HG02884 (cell line): ENCODE measurements around the gene BCL2L11.

Experiments
- ATAC-seq: cut with Tn5 transposase; IDR thresholded peaks from one replicate; pipeline ENCODE4 v1.9.1; 2021; ENCODE audit warnings: mild to moderate bottlenecking, moderate library complexity; ENCODE audit not compliant: unreplicated experiment

The BCL2L11 gene

GRCh38 chr2:111117598-111118480 is 2.9 kb upstream of the BCL2L11 start:
- no peak for ATAC-seq

DNA sequence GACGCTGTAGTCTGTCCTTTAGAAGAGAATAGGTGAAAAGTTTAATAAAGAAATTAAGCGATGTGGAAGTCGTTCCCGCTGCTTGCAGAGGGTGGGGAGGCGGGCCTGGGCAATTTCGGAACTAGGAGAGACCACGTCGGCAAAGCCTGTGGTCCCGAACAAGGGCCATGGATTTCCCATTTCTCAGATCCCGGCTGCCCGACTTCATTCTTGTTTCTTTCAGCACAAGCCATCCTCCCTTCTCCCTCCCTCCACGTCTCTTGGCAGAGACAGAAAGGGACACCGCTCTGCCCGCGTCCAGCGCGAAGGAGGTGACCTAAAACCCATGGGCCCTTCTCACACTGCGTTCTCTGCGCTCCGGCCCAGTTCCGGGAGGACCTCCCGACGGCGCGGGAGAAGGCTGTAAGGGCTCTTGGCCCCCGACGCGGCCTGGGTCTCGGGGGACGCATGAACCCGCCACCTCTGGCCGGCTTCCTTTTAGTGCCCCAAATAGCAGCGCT is 2.2 kb upstream of the BCL2L11 start:
- ATAC-seq = no peak

DNA sequence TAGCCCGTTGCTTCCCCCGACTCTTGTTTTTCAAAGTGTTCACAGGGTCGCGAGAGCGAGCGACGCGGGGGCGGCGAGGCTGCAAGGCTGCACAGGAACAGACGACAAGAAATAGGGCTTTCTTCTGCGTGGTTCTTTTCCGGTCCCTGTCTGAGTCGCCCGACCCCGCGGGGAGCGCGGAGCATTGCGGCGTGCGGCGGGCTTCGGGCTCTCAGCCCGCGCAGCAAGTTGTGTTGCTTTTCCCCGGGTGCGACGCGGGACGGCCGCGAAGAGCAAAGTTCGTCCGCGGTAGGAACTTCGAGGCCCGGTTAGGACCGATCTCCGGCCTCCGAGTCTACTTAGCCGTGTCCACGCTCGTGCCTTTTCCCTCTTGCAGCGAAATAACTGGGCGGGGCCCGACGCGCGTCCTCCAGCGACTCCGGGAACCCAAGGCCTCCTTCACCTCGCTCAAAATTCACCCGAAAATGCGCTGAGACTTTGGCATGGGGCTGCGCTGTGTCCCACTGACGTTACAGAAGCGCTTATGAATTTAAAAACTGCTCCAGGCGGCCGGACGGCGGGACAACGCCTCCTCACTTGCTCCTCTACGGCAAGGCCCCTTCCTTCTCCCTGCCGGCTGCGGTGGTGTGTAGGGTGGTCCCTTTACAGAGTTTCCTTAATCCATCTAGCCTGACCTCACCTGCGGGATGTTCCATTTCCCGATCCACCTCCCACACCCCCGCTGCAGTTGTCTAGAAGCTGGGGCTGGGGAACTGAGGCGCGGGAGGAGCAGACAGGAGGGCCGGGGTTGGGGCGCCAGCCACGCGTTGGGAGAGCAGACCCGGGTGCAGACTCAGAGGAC is 1.5 kb upstream of the BCL2L11 start:
- no peak for ATAC-seq

DNA sequence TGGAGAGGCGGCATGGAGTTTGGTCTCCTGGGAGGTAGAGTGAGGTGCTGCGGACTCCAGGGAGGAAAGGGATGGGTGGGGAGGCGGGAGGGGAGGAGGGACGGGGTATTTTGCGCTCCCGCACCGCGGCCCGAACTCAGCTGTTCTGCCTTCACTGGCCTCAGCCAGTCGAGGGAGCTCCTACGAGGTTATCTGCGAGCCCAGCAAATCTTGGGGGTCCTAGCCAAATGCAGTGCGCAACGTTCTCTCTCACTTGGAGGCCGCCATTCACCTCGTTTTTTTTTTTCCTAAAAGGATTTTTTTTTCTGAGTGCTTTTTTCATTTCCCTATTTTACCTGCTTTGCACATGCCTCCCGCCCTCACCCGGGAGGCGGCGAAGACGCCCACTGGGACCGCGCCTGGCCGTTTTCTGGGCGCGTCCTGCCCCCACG is 877 bp upstream of the BCL2L11 start:
- ATAC-seq = no peak

DNA sequence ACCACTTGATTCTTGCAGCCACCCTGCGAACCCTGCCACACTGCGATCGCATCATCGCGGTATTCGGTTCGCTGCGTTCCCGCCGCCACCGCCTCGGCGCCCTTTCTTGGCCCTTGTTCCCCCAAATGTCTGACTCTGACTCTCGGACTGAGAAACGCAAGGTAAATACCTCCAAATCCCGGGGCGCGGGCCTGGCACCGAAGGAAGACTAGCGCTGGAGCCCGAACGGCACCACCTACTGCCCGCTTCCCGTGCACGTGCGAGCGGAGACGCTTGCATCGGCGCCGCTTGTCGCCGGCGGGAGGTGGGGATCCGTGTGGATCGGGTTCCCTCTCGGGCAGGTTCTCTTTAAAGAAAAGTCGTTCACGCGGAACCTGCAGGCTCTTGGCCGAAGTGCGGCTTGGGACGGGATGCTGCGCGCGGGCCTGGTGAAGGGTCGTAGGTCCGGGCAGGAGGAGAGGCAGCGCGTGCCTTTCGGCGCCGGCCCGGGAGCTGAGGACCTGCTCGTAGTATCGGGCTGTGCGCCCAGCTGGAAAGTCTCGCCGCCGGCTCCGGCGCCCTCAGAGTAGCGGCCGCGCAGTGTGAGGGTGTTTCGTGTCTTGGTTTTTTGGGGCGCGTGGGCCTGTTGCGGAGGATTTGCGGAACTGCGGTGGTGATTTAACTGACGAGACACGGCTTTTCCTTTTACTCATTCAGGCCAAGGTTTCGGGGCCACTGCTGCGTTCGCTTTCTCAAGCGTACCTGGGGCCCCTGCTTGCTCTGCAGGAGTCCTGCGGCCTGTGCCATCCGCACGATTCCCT is 514 bp downstream of the BCL2L11 start:
- ATAC-seq = no peak

GRCh38 chr2:111121828-111122630 is 1.3 kb downstream of the BCL2L11 start:
- ATAC-seq = peak; percentile 42

DNA sequence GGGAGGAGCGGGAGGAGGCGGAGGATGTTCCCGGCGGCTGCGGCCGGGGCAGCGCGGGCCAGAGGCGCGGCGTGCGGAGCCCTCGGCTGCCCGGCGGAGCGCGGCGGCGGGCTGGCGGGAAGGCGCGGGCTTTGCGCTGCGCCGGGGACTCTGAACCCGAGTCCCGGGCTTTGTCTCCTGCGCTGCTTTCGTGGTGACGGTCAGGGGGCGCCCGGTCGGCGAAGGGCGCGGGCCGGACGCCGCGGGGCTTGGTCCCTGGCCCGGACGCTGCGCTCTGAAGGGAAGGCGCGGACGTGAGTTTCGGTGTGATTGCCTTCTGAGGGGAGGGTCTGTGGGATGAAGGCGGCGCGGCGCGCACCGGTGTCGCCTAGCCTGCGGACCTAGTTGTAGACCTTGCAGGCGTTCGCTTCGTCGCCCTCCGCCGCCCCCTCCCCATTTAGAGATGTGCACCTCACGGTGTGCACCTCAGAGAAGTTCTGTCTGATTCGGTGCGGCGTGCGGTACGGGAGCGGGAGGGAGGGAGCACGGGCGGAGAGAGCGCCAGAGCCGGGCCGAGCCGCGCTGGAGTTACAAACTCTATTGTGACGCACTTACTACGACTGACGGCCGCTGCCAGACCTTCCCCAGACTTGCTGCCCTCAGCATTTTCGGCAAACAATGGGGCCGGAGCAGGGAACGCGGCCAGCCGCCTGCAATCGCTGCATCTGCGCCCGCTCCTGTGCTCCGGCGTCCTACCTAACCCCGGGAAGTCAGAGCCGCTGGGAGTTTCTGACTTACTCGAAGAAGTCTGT is 2.1 kb downstream of the BCL2L11 start:
- ATAC-seq = no peak

GRCh38 chr2:111123751-111124150 is 3.0 kb downstream of the BCL2L11 start:
- no peak for ATAC-seq

GRCh38 chr2:111126581-111126980 is 5.9 kb downstream of the BCL2L11 start:
- no peak for ATAC-seq

- ATAC-seq = no peak
These were observed 6.6 kb downstream of the BCL2L11 start for GRCh38 chr2:111127351-111127750.

DNA sequence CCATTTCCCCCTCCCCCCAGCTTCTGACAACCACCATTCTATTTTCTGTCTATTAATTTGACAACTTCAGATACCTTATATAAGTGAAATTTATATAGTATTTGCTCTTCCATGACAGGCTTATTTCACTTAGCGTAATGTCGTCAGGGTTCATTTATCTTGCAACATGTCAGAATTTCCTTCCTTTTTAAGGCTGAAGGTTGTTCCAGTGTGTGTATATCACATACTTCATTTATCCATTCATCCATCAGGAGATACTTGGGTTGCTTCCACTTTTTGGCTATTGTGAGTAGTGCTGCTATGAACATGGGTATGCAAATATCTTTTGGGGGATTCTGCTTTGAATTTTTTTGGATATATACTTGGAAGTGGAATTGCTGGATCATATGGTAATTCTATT is 7.4 kb downstream of the BCL2L11 start:
- no peak for ATAC-seq

GRCh38 chr2:111133603-111134002 is 12.9 kb downstream of the BCL2L11 start:
- ATAC-seq = no peak

- no peak for ATAC-seq
These were observed 13.3 kb downstream of the BCL2L11 start for GRCh38 chr2:111134055-111134454.

- ATAC-seq = no peak
These were observed 14.7 kb downstream of the BCL2L11 start for GRCh38 chr2:111135237-111135909.

GRCh38 chr2:111135910-111136297 is 15.2 kb downstream of the BCL2L11 start:
- ATAC-seq = no peak

GRCh38 chr2:111138839-111139238 is 18.1 kb downstream of the BCL2L11 start:
- ATAC-seq = no peak

DNA sequence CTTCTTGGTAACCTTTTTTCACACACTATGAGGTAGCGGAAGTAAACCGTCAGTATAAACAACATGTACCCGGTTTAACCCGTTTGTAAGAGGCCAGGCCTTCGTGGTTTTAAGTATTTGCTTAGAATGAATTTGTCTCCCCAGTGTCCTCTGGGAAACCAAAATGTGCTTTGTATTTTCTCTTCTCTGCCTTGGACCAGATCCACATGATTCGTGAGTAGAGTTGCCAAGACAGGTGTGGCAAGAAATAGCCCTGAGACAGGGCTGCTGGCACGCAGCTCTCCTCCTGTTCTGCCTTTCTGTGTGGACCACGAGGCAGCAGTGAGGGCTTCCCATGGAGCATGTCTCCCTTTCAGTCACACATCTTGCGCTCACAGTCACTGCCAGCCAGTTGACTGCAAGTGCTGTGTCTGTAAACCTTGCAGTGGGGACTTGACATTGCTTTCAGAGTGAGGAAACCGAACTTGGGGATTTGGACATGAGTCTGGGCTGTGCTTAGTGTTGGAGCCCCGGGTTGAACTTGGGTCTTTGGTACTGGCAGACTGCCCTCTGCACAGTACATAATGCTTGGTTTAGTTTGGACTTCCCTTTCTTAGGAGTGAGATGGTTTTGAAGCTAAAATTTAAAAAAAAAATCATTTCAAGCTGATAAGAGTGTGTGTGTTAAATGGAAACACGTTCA is 19.1 kb downstream of the BCL2L11 start:
- ATAC-seq = no peak

DNA sequence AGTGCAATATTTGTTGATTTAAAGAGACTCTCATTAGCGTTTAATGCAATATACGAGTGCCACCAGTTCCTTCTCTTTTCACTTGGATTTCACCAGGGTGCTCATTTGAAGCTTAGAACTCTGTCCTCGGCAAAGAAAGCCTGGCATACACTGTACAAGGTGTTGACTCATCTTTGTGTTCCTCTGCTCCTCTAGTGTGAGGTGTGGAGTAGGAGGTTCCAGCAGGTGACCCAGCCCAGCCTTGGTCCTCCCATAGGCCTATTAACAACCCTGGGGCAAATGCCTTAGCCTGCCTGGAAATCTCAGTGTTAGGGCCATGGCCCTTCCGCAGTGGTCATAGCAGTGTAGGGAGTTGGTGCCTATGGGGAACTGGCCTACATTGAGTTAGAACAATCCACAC is 20.1 kb downstream of the BCL2L11 start:
- no peak for ATAC-seq
